Measurements from ENCODE around the gene CHRM5.

- TF ChIP-seq ZNF274 (IDR thresholded peaks at IDR 0.05; ENCODE audit: low read depth, low read length): no peak
- no peak for TF ChIP-seq SUZ12 (IDR thresholded peaks at IDR 0.05; ENCODE audit: extremely low read depth, insufficient read depth, insufficient read length)
These were observed 134.1 kb downstream of the CHRM5 start for GRCh38 chr15:34102175-34102925.
